ENCODE measurements around the gene ASB7.

GRCh38 chr15:100596792-100597191 lies 5.6 kb upstream of the ASB7 start:
- TF ChIP-seq CTCF (IDR thresholded peaks at IDR 0.05; ENCODE audit: poor library complexity, severe bottlenecking) (no peak), EZH2 (IDR thresholded peaks at IDR 0.05; ENCODE audit: borderline replicate concordance, insufficient read depth, low read length, poor library complexity, severe bottlenecking) (no peak), POLR2AphosphoS5 (IDR thresholded peaks at IDR 0.05) (no peak)

All from neural cell (in vitro differentiated cells).